ENCODE data around the gene BCAS3. TPM values are rescaled to one million over a fixed set of nuclear protein-coding genes. Genes with fewer than 3 reads are reported as not detected.

Gene BCAS3
- total and polyA plus RNA-seq, 2 donors (not counting 1 experiment from before 2014, with no cell fraction given), result 13.9 to 73.4 TPM

DNA sequence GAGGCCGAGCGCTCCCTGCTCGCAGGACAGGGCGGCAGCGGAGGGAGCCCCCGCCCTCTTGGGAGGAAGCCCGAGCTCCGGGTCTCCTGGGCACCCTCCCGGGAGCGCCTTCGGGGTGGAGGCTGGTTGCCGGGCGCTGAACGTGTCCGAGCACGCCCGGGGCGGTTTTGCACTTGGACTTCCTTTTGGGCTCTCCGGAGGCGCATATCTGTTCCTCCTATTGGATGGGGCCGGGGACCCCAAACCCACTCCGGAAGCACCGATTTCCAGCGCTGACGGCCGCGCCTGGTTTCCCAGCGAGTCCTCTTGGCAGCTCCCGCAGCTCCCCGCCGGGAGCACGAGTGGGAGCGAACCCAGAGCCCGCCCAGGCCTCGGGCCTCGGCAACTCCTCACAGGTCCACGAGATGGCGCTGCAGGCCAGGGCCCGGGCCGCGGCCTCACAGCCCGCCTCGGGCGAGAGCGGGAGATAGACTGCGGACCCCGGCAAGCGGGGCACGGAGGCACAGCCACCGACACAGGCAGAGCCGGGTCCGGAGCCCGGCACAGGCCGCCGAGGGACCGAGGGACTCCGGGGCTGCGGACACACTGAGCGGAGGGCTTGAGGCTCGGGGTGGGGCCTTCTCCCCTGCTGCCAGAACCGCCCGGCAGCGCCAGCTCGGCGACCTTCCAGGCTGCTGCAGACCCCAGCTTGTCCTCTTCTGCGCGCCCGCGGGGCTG lies 734.6 kb downstream of the BCAS3 start:
- ATAC-seq (ENCODE audit: low read depth), result peak; percentile 79
- peak overlapping the region; percentile 60 for H3K9ac ChIP-seq (ENCODE audit: low read length)
- H3K4me1 ChIP-seq (ENCODE audit: control insufficient read depth in 2 of 2, insufficient read depth in 2 of 2, low read length in 2 of 2), result peaks cover 51 to 57% of the 10 kb centered on the region in 2 donors
- H3K27me3 ChIP-seq (replicated peaks in 1 of 4; ENCODE audit: control extremely low read depth in 1 of 4, control insufficient read depth in 3 of 4, insufficient read depth in 4 of 4, low read length in 3 of 4), result peaks cover 0 to 69% (median 42%) of the 10 kb centered on the region in 4 experiments
- peak; percentile 89 for DNase-seq
- H3K4me3 ChIP-seq (ENCODE audit: control extremely low read depth in 1 of 5, extremely low read depth in 1 of 5, insufficient read depth in 1 of 5, low read depth in 2 of 5, low read length in 4 of 5), result peak overlapping the region; percentile 30 to 69 (median 62)
- H4K20me1 ChIP-seq (ENCODE audit: control insufficient read depth, insufficient read depth, low read length, poor library complexity, severe bottlenecking), result peaks cover 14% of the 10 kb centered on the region
- peaks cover 0 to 40% (median 0%) of the 10 kb centered on the region in 3 donors for H3K9me3 ChIP-seq (ENCODE audit: control extremely low read depth in 1 of 3, control insufficient read depth in 2 of 3, insufficient read depth in 1 of 3, low read length in 2 of 3)
- peak overlapping the region; percentile 91 for H2AFZ ChIP-seq (ENCODE audit: insufficient read depth, low read depth, low read length, poor library complexity, severe bottlenecking)
- ChIA-PET POLR2A (no interaction called here), CTCF (interaction anchor here (0.6 to 3.2 kb wide), 19 partner anchors 9 to 723 kb away, joined by 3 to 30 read pairs (median 4); partner anchors contain the start of gene TBX2)
- H3K36me3 ChIP-seq (replicated peaks in 1 of 2; ENCODE audit: control extremely low read depth in 1 of 2, control insufficient read depth in 1 of 2, extremely low read depth in 1 of 2, insufficient read depth in 2 of 2, low read length in 1 of 2), result no peaks in the 10 kb centered on the region
- peak overlapping the region; percentile 100 for H3K4me2 ChIP-seq (replicated peaks; ENCODE audit: low read depth, low read length, poor library complexity, severe bottlenecking)
- WGBS (ENCODE audit: insufficient coverage), result 2% methylated on average over 69 of the region's 69 CpGs
- intact Hi-C loops (cut with micrococcal nuclease), result loop anchor here (1.0 to 10.0 kb wide), 5 partner anchors 138 to 702 kb away; no protein-coding TSS in a partner anchor
- TF ChIP-seq, protein P1, sequence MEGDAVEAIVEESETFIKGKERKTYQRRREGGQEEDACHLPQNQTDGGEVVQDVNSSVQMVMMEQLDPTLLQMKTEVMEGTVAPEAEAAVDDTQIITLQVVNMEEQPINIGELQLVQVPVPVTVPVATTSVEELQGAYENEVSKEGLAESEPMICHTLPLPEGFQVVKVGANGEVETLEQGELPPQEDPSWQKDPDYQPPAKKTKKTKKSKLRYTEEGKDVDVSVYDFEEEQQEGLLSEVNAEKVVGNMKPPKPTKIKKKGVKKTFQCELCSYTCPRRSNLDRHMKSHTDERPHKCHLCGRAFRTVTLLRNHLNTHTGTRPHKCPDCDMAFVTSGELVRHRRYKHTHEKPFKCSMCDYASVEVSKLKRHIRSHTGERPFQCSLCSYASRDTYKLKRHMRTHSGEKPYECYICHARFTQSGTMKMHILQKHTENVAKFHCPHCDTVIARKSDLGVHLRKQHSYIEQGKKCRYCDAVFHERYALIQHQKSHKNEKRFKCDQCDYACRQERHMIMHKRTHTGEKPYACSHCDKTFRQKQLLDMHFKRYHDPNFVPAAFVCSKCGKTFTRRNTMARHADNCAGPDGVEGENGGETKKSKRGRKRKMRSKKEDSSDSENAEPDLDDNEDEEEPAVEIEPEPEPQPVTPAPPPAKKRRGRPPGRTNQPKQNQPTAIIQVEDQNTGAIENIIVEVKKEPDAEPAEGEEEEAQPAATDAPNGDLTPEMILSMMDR (IDR thresholded peaks at IDR 0.05), result peak; percentile 98
- no peak for TF ChIP-seq EZH2 (IDR thresholded peaks at IDR 0.05; ENCODE audit: borderline replicate concordance, insufficient read depth, low read depth, low read length, poor library complexity, severe bottlenecking)
- peak overlapping the region; percentile 41 for H3K27ac Mint-ChIP-seq
- no peaks in the 10 kb centered on the region for H3K9me3 Mint-ChIP-seq (ENCODE audit: insufficient read depth)
- H3K27me3 Mint-ChIP-seq, result peaks cover 35% of the 10 kb centered on the region
- no peak overlapping the region for H3K27ac ChIP-seq (ENCODE audit: low read length in 2 of 2)
- H3K4me1 Mint-ChIP-seq, result peaks cover 38% of the 10 kb centered on the region
- H3K79me2 ChIP-seq (ENCODE audit: control insufficient read depth, insufficient read depth, low read length), result no peaks in the 10 kb centered on the region
- H3K4me3 Mint-ChIP-seq, result peak overlapping the region; percentile 86
